ENCODE results near the gene SYNDIG1L.
"Not testable (repeated sequence)": the region's sequence is repeated elsewhere in the genome, so short reads cannot be mapped to it uniquely, and the experiment has no call there.

Gene SYNDIG1L

GRCh38 chr14:74402401-74403251, 23.4 kb downstream of the SYNDIG1L start:
- DNase-seq (ENCODE audit: low spot score) = no peak

- peak; percentile 32 for DNase-seq (ENCODE audit: low spot score)
These were observed 24.3 kb downstream of the SYNDIG1L start for GRCh38 chr14:74401504-74402241.

- DNase-seq (ENCODE audit: low spot score) = no peak
These were observed 25.0 kb downstream of the SYNDIG1L start for GRCh38 chr14:74400919-74401503.

GRCh38 chr14:74400031-74400685, 25.9 kb downstream of the SYNDIG1L start:
- no peak for DNase-seq (ENCODE audit: low spot score)

- no peak for DNase-seq (ENCODE audit: low spot score)
These were observed 30.9 kb downstream of the SYNDIG1L start for GRCh38 chr14:74395094-74395493.

GRCh38 chr14:74394549-74394948, 31.5 kb downstream of the SYNDIG1L start:
- DNase-seq (ENCODE audit: low spot score) = no peak

- no peak for DNase-seq (ENCODE audit: low spot score)
These were observed 33.1 kb downstream of the SYNDIG1L start for GRCh38 chr14:74392616-74393570.

GRCh38 chr14:74391479-74391878, 34.5 kb downstream of the SYNDIG1L start:
- no peak for DNase-seq (ENCODE audit: low spot score)

DNA sequence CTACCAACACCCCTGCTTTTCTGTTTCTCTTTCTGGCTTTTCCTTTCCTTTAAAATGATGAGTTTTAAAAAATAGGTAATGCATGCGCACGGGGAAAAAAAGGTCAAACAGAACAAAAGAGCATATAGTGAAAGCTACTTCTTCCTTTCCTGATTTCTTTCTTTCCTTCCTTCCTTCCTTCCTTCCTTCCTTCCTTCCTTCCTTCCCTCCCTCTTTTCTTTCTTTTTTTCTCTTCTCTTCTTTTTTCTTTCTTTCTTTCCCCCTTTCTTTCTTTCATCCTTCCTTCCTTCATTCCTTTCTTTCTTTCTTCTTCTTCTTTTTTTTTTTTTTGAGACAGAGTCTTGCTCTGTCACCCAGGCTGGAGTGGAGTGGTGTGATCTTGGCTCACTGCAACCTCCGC, 35.5 kb downstream of the SYNDIG1L start:
- not testable (repeated sequence) for DNase-seq (ENCODE audit: low spot score)

DNA sequence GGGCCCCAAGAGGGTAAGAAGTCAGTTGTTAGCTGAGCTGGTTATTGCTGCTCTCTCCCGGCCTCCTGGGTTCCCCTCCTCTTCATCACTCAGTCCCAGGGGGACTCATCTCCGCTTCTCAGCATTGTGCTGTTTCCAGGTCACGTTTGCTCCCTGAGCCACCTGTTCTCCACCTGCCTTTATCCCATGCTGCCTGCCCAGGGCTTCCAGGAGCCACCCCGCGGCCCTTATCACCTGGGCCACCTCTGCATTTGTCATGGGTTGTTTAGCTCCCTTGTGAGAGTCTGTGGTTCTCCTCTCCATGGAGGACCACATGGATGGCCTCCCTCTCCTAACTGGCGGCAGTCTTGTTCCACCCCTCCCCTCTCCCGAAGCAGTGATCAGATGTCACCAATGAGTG, 36.0 kb downstream of the SYNDIG1L start:
- no peak for DNase-seq (ENCODE audit: low spot score)

- DNase-seq (ENCODE audit: low spot score) = no peak
These were observed 43.8 kb downstream of the SYNDIG1L start for GRCh38 chr14:74382231-74382630.

DNA sequence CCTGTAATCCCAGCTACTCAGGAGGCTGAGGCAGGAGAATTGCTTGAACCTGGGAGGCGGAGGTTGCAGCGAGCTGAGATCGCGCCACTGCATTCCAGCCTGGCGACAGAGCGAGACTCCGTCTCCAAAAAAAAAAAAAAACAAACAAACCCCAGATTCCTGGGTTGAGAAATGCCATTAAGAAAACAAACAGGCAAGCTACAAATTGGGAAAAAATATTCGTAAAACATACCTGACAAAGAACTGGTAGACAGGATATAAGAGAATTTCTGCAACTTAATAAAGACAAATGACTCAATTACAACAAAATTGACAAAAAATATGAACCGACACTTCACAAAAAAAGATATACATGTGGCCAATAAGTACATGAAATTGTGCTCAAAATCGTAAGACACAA, 44.4 kb downstream of the SYNDIG1L start:
- not testable (repeated sequence) for DNase-seq (ENCODE audit: low spot score)

- DNase-seq (ENCODE audit: low spot score) = no peak
These were observed 45.2 kb downstream of the SYNDIG1L start for GRCh38 chr14:74380845-74381244.

DNA sequence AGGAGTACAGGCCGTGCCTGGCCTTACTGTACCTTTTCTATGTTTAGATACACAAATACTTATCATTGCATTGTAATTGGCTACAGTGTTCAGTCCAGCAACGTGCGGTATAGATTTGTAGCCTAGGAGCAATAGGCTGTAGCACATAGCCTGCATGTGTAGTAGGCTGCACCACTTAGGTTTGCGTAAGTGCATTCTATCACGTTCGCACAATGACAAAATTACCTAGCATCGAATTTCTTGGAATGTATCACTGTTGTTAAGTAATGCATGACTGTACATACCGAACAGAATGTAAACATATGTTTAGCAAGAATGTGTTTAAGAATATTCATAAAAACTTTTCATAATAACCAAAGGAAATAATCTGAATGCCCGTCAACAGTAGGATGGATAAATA, 45.8 kb downstream of the SYNDIG1L start:
- no peak for DNase-seq (ENCODE audit: low spot score)

DNA sequence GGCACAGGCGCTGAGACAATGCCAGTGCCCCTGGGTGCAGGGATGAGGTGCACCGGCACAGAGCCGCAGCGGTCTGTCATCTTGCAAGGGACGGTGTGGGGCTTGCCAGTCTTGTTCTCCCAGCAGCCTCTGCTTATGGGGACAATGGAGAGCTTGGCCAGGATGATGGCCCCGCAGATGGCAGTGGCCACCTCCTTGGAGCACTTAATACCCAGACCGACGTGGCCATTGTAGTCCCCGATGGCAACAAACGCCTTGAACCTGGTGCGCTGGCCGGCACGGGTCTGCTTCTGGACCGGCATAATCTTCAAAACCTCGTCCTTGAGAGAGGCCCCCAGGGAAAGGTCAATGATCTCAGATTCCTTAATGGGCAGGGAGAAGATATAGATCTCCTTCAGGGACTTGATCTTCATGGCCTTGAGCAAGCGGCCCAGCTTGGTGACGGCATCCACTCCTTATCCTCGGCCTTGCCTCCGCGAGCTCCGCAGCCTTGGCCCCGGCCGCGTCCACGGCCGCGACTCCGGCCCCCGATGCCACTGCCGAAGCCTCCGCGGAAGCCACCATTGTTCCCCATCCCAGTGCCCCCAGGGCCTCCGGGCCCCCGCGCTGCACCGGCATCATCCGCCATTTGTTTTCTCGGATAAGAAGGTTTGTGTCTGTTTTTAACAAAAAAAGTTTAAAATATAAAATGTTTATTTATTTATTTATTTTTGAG, 47.9 kb downstream of the SYNDIG1L start:
- DNase-seq (ENCODE audit: low spot score) = no peak

- DNase-seq (ENCODE audit: low spot score) = no peak
These were observed 57.6 kb downstream of the SYNDIG1L start for GRCh38 chr14:74368441-74368840.

- DNase-seq (ENCODE audit: low spot score) = no peak
These were observed 58.0 kb downstream of the SYNDIG1L start for GRCh38 chr14:74368026-74368425.

GRCh38 chr14:74364271-74364880, 61.6 kb downstream of the SYNDIG1L start:
- no peak for DNase-seq (ENCODE audit: low spot score)

- peak; percentile 69 for DNase-seq (ENCODE audit: low spot score)
These were observed 63.6 kb downstream of the SYNDIG1L start for GRCh38 chr14:74362361-74362915.

DNA sequence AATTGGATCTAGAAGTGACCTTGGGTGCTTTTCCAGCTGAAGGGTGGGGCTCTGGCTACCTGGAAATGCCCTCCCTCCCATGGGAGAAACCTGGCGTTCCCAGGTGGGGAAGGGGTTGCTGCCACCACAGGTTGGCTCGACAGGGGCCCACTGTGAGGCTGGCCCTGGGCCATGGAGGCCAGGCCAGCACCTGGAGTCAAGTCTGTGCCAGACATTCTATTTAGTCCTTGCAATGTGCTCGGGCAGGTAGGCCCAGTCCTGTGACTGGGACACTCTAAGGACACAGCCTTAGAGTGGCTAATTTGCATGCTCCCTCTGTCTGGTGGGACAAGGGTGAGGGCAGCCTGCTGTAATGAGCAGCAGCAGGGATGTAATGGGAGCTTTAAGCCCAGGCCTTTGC, 65.8 kb downstream of the SYNDIG1L start:
- no peak for DNase-seq (ENCODE audit: low spot score)
